Stimulated activated CD4-positive, alpha-beta T cell treated with anti-CD3 and anti-CD28 coated beads, Interleukin-4, amount 100 ng/mL, for 1 hour (primary cell): ENCODE measurements around the gene PUS7L.
"Not testable (repeated sequence)": the region's sequence is repeated elsewhere in the genome, so short reads cannot be mapped to it uniquely, and the experiment has no call there.

Source experiments
- DNase-seq: peaks from one replicate; pipeline ENCODE4 v3.0.0-alpha.2; 2020

The PUS7L gene

GRCh38 chr12:43744826-43745225 is 13.8 kb downstream of the PUS7L start:
- DNase-seq = no peak

- DNase-seq = no peak
These were observed 16.5 kb downstream of the PUS7L start for GRCh38 chr12:43742106-43742505.

GRCh38 chr12:43740511-43741100 is 18.0 kb downstream of the PUS7L start:
- DNase-seq = no peak

GRCh38 chr12:43737646-43738045 is 20.9 kb downstream of the PUS7L start:
- no peak for DNase-seq

- DNase-seq = no peak
These were observed 21.6 kb downstream of the PUS7L start for GRCh38 chr12:43736927-43737440.

DNA sequence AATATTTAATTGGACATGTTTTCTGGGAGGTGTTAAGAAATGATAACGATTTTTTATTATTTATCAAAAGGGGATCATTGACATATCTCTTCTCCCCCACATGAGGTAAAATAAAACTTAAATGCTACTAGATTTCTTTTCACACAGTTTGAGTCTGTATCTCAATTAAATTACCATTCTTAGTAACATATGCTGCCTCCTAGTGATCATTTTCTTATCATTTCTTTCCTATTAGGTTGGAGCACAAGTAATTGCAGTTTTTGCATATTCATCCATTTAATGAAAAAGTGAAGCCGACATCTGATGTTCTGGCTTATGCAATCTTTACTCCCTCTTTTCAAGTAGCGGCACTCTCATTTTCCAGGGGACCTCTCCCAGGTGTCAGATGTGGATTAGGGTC is 24.9 kb downstream of the PUS7L start:
- no peak for DNase-seq

DNA sequence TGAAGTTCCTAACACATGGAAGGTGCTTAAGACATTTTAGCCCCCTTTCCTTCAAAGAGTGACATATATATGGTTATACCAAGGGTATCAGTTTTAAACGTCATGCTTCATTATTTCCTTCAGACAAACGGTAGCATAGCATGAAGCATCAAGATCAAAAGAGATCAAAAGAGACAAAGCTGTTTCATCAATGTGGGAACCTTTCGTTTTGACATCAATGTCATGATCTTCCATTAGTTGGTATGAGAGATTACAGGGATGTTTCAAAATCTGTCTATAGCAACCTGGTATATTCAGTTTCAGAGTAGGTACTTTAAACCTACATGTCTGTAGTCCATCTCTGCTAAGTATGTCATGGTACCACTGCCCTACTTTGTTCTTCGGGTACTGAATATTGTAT is 28.3 kb downstream of the PUS7L start:
- no peak for DNase-seq

DNA sequence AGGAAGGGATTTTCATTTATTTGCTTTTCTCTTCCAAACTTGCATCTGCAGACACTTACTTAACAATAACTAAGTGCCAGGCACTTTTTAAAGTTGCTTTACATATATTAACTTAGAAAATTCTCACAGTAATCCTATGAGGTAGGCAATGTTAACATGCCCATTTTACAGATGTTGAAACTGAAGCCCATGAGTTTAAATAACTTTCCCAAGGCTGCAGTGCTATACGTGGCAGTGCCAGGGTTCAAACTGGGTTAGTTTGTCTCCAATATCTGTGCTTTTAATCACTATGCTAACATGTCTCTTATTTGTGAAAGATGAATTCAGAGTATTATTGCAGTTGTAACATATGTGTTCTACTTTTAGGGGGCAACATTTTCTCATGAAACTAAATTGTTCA is 29.9 kb downstream of the PUS7L start:
- no peak for DNase-seq

- no peak for DNase-seq
These were observed 30.5 kb downstream of the PUS7L start for GRCh38 chr12:43728117-43728516.

GRCh38 chr12:43723134-43723533 is 35.5 kb downstream of the PUS7L start:
- DNase-seq = no peak

DNA sequence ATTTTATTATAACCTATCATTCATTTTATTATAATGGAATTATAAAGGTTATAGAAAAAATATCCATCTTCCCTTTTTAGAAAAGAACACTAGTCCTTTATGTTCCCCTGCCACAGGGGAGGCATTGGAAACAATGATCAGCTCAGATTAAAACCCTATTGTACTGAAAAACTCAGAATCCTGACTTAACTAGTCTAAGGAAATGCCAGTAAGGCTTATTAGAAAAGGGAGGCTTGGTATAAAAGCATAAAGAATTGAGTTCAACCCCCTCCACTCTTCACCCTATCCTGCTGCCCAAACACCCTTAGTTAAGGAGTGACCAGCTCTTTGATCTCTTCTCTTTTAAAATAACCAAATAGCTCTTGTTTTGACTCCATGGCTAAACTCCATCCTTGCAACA is 36.0 kb downstream of the PUS7L start:
- no peak for DNase-seq

- no peak for DNase-seq
These were observed 47.2 kb downstream of the PUS7L start for GRCh38 chr12:43711348-43711747.

- DNase-seq = not testable (repeated sequence)
These were observed 54.8 kb downstream of the PUS7L start for GRCh38 chr12:43703772-43704171.

- not testable (repeated sequence) for DNase-seq
These were observed 57.4 kb downstream of the PUS7L start for GRCh38 chr12:43701194-43701593.

GRCh38 chr12:43696154-43696553 is 62.4 kb downstream of the PUS7L start:
- no peak for DNase-seq

GRCh38 chr12:43694879-43695278 is 63.7 kb downstream of the PUS7L start:
- DNase-seq = no peak

- DNase-seq = no peak
These were observed 66.5 kb downstream of the PUS7L start for GRCh38 chr12:43692064-43692463.

- DNase-seq = not testable (repeated sequence)
These were observed 73.1 kb downstream of the PUS7L start for GRCh38 chr12:43685491-43685890.

DNA sequence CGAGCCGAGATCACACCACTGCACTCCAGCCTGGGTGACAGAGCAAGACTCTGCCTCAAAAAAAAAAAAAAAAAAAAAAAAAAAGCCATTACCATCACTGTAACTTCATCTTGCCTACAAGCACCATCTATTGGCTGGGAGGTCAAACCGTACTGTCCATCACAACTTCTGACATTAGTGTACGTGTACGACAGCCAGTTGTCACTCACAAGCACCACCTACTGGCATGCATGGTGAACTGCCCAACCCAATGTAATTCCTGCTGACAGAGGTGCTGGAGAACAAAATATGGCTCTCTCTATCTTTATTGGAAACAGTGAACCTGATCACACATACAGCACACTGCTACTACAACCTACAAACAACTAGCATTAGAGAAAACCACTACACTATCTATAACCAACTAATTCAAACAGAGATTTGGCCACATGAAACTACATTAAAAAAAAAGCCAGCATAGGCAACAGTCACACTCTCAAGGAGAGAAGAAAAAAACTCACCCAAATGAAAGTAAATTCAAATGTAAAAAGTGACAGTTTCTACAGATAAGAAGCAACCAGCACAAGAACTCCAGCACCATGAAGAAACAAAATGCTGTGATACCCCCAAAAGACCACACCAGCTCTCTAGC is 82.3 kb downstream of the PUS7L start:
- no peak for DNase-seq

DNA sequence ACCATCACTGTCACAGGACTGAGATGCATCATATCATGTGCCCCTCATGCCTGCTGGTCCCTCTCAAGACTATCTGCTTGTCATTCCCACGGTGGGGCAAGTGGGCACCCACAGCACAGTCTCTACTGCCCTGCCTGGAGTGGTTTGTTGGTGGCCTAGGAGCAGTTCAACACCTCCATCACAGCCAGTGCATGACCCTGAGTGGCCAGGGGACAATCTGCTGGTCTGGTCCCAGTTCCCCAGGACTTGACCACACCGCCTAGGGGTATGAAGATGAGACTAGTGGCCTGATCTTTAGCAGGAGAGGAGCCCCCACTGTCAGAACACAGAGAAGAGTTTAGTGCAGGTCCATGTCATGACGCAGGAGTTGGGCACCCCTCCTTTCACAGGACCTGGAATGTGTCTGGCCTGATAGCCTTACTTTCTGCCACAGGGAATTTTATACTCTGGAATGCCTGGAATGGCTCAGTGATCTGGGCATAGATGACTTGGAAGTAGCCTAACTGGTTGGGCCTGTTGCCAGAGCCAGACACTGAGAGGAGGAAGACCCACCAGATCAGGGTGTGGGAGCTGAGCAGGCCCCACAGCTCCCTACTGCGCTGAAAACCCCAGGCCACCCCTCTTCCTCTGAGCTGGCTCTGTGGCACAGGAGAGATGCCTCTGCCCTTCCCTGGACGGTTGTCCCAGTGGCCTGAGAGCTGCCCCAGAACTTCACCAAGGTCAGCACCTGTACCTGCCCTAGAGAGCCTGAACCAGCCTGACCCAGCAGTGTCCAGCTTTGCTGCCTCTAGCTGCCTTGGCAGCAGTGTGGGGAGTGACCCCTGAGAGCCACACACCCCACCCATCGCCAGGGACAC is 83.3 kb downstream of the PUS7L start:
- DNase-seq = no peak

DNA sequence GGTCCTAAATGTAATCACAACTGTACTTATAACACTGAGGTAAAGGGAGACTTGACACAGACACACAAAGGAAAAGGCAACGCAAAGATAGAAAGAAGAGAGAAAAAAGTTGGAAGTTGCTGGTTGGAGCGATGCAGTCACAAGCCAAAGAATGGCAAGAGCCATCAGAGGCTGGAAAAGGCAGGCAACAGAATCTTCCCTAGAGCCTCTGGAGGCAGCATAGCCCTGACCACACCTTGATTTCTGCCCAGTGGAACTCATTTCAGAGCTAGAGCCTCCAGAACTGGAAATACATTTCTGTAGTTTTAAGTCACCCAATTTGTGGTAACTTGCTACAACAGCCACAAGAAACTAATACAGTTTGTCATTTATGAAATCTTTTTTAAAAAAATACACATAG is 89.2 kb downstream of the PUS7L start:
- DNase-seq = no peak
